ENCODE measurements around the gene MAP2K5.

Gene MAP2K5

GRCh38 chr15:67560320-67560719 lies 17.8 kb downstream of the MAP2K5 start:
- no peak for DNase-seq

- no peak for DNase-seq
Observed at GRCh38 chr15:67563092-67563491, 20.6 kb downstream of the MAP2K5 start.

GRCh38 chr15:67564021-67564967 lies 21.8 kb downstream of the MAP2K5 start:
- no peak for DNase-seq

GRCh38 chr15:67564968-67565345 lies 22.5 kb downstream of the MAP2K5 start:
- DNase-seq, result no peak

- DNase-seq, result no peak
Observed at GRCh38 chr15:67569668-67570067, 27.2 kb downstream of the MAP2K5 start.

- no peak for DNase-seq
Observed at GRCh38 chr15:67570875-67571647, 28.6 kb downstream of the MAP2K5 start.

- no peak for DNase-seq
Observed at GRCh38 chr15:67571648-67572415, 29.3 kb downstream of the MAP2K5 start.

- no peak for DNase-seq
Observed at GRCh38 chr15:67573194-67573593, 30.7 kb downstream of the MAP2K5 start.

- no peak for DNase-seq
Observed at GRCh38 chr15:67575039-67575502, 32.6 kb downstream of the MAP2K5 start.

GRCh38 chr15:67578020-67578600 lies 35.6 kb downstream of the MAP2K5 start:
- DNase-seq, result no peak

- no peak for DNase-seq
Observed at GRCh38 chr15:67579164-67579563, 36.7 kb downstream of the MAP2K5 start.

- no peak for DNase-seq
Observed at GRCh38 chr15:67579967-67580366, 37.5 kb downstream of the MAP2K5 start.

- DNase-seq, result no peak
Observed at GRCh38 chr15:67584157-67584556, 41.7 kb downstream of the MAP2K5 start.

- no peak for DNase-seq
Observed at GRCh38 chr15:67585681-67586080, 43.2 kb downstream of the MAP2K5 start.

GRCh38 chr15:67587331-67587730 lies 44.8 kb downstream of the MAP2K5 start:
- no peak for DNase-seq

- no peak for DNase-seq
Observed at GRCh38 chr15:67587754-67588153, 45.3 kb downstream of the MAP2K5 start.

- no peak for DNase-seq
Observed at GRCh38 chr15:67590191-67590590, 47.7 kb downstream of the MAP2K5 start.

GRCh38 chr15:67592245-67592644 lies 49.7 kb downstream of the MAP2K5 start:
- DNase-seq, result no peak

GRCh38 chr15:67593562-67593961 lies 51.1 kb downstream of the MAP2K5 start:
- DNase-seq, result no peak

- DNase-seq, result no peak
Observed at GRCh38 chr15:67594770-67595169, 52.3 kb downstream of the MAP2K5 start.

- no peak for DNase-seq
Observed at GRCh38 chr15:67595572-67595971, 53.1 kb downstream of the MAP2K5 start.

- DNase-seq, result no peak
Observed at GRCh38 chr15:67601073-67601472, 58.6 kb downstream of the MAP2K5 start.

GRCh38 chr15:67603063-67603462 lies 60.6 kb downstream of the MAP2K5 start:
- no peak for DNase-seq

Measured in left hindlimb (tissue), 1 donor.